Dedifferentiated amniotic fluid mesenchymal stem cell (primary cell): Measurements from ENCODE around the gene MYRF.

Experiments
- DNase-seq: peaks from one replicate; pipeline ENCODE4 v3.0.0-alpha.2; 2016; ENCODE audit errors: extremely low spot score

Gene MYRF

DNA sequence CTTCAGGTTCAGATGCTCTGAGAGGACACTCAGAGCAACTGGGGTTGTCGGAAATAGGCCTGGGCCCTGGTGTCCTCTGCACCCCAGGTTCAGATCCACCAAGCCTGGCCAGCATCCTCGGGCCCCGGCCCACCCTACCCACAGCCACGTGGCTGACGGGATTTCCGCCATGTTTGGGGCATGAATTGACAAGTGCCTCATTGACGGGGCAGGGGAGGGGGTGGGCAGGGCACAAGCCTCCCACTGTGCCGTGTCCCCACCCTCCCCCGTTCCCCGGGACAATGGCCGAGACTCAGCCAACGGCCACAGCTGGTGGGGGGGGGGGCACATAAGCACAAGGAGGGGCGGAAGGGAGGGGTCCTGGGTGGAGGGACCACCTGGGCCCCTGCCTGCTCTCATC lies 8.5 kb downstream of the MYRF start:
- DNase-seq: no peak

DNA sequence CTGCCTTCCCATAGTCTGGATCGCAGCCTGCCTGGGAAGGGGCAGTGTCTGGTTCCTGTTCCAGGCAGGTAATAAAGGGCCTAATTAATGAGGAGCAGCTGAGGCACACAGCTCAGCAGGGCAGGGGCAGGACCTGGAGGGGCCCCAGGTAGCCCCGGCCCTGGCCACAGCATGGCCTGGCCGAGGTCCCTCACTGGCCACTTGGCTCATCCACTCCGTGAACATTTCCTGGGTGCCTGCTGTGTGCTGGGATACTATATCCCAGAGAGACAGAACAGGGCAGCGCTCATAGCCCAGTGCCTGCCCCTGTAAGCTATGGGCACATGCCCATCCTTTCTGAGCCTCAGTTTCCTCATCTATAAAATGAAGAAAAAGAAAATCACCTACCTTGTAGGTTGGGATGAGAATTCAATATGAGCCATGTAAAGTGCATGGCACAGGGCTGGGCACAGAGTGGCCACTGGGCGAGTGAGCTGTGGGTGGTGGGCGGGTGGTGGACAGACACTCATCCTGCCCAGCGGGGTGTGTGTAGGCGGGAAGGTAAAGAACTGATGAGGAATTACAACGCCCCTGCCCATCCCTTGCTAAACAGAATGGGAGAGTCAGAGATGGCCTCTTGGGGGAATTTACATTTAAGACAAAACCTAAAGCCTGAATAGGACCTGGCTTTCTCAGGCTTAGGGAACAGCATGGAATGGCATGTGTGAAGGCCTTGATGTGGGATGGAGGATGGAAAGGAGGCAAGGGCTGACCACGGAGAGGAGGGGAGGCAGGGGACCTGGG lies 9.2 kb downstream of the MYRF start:
- no peak for DNase-seq

- no peak for DNase-seq
Observed at GRCh38 chr11:61762223-61762615, 9.8 kb downstream of the MYRF start.

GRCh38 chr11:61762798-61763197 lies 10.4 kb downstream of the MYRF start:
- DNase-seq: no peak

GRCh38 chr11:61763930-61764605 lies 11.6 kb downstream of the MYRF start:
- no peak for DNase-seq

GRCh38 chr11:61764606-61765260 lies 12.3 kb downstream of the MYRF start:
- no peak for DNase-seq

GRCh38 chr11:61765550-61766253 lies 13.3 kb downstream of the MYRF start:
- no peak for DNase-seq

GRCh38 chr11:61766353-61766841 lies 14.0 kb downstream of the MYRF start:
- no peak for DNase-seq

DNA sequence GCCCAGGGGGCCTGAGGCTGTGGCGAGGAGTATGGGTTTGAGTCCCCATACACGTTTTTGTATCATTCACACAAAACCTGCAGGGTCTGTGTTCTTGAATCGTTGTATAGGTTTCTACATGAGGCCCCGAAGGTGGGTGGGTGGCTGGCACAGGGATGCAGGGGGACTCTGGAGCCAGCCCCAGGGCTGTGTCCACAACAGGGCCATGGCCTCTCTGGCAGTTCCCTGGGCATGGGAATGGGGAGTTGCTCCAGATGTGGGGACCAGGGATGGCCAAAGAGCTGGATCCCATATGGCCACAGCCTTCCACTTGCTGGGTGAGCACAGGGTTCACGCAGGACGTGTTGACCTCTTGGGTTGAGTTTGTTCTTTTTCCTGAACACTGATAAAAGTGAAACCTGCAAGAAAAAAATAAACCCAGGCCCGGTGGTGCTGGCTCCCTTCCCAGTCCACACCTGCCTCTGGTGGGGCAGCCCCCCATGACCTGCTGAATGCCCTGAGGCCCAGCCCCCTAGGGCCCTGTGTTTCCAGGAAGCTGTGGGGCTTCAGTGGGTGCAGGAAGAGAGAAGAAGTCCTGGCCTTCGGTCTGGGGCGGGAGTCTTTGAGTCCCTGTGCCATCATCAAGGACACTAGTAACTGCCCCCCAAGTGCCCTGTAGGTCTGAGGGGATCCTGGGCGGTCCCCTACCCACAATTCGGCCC lies 16.1 kb downstream of the MYRF start:
- no peak for DNase-seq

DNA sequence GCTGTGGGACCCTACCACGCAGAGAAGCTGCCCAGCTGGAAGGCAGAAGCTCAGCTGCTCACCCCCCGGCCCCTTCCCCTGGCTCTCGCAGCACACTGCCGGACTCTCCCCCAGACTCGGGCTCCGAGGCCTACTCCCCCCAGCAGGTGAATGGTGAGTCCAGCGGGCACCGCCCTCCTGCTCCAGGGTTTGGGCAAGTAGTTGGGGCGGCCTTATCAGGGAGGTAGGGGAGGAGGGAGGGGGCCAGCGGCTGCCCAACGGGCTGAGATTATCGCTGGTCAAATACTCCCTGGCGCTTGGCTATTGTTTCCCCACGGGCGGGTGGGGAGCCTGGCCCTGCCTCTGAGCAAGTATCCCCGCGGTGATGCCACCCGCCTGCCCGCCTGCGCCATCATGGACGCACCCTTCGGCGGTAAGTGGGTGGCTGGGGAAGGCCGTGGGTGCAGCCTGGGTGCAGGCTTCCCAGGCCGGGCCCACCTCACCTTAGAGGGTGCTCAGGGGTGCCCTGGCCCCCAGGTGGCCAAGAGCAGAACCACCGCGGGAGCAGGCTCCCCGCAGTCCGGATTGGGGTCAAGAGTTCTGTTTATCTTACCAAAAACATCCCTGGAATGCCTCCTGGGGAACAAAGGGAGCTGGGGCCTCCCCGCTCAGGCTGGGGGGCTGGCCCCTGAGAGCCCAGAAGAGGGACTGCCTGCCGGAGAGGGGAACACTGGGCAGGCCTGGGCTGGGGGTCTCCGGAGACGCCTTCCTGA lies 16.9 kb downstream of the MYRF start:
- DNase-seq: no peak

GRCh38 chr11:61769946-61770683 lies 17.7 kb downstream of the MYRF start:
- no peak for DNase-seq

DNA sequence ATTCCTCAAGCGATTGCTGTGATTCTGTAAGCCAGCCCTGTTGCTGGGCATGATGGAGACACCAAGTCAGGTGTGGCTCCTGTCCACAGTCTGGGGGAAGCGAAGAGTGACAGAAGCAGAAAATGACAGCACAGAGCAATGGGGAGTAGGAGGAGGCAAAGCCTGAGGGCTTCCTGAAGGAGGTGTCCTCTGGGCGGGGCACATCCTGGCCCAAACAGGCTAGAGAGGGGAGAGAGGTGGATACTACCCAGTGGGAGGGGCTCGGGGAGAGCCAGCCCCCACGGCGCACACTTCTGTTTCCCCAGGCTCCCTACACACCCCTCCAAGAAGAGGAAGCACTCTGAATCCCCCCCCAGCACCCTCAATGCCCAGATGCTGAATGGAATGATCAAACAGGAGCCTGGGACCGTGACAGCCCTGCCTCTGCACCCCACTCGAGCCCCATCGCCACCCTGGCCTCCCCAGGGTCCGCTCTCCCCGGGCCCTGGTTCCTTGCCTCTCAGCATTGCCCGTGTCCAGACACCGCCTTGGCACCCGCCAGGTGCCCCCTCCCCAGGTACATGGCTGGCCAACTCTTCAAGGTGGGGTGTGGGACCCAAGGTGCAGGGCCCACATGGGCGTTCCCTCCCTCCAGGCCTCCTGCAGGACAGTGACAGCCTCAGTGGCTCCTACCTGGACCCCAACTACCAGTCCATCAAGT lies 18.9 kb downstream of the MYRF start:
- DNase-seq: no peak

GRCh38 chr11:61771985-61772455 lies 19.6 kb downstream of the MYRF start:
- DNase-seq: no peak

- no peak for DNase-seq
Observed at GRCh38 chr11:61773356-61773755, 20.9 kb downstream of the MYRF start.

- DNase-seq: no peak
Observed at GRCh38 chr11:61773809-61774208, 21.4 kb downstream of the MYRF start.

- no peak for DNase-seq
Observed at GRCh38 chr11:61774411-61774810, 22.0 kb downstream of the MYRF start.

- DNase-seq: no peak
Observed at GRCh38 chr11:61775106-61775505, 22.7 kb downstream of the MYRF start.

DNA sequence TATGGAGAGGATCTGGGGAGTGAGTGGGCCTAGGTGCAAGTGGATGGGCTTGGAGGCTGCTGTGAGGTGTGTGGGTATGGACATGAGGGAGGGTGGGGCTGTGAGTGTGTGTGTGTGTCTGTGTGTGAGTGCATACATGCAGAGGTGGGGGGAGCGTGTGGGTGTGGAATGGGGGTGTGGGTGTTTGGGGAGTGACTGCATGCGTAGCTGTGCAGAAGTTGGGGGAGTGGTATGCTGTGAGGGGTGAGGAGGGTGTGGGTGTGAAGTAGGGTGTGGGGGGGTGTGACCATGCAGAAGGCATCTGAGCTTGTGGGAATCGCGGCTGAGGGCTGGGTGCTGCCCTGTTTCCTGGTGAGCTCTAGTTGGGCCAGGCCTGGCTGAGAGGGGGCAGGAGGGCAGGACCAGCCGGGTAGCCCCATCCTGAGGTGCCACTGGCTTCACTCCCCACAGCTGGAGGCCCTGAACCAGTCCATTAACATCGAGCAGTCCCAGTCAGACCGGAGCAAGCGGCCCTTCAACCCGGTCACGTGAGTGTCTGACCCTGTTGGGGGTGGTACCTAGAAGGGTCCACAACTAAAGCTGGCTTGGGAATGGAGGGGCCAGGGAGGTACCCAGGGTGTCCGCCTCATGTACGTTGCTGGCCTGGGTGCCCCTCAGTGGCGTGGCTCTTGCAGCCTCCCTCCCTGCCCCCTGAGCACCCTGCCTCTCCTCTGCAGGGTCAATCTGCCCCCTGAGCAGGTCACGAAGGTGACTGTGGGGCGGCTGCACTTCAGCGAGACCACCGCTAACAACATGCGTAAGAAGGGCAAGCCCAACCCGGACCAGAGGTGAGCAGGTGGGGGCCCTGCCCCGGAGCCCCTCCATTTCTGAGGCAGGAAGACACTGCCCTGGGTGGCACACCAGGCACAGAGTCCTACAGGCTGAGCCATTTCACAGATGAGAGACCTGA lies 23.4 kb downstream of the MYRF start:
- DNase-seq: no peak
